K562 (cell line): Measurements from ENCODE around the gene IGF2BP3. TPM values are rescaled to one million over a fixed set of nuclear protein-coding genes. Genes with fewer than 3 reads are reported as not detected.

Experiments used
- BRD4 ChIP-seq: fragments of 200-600 bp; sonication (generic); IDR thresholded peaks from 2 replicates; pipeline ENCODE4 v1.6.1; 2017; ENCODE audit warnings: inconsistent platforms
- DNMT1 ChIP-seq: fragments of 450-650 bp; IDR thresholded peaks from 2 replicates; pipeline ENCODE4 v1.6.1; 2016; ENCODE audit warnings: antibody characterized with exemption, mild to moderate bottlenecking
- ETS1 ChIP-seq: conservative IDR thresholded peaks from 2 replicates; pipeline ENCODE4 v1.6.1; 2011; ENCODE audit warnings: low read depth, mild to moderate bottlenecking, low read length; ENCODE audit not compliant: control insufficient read depth
- HDAC1 ChIP-seq, 2 experiments: fragments of 450-650 bp; IDR thresholded peaks; 2 replicates each; pipeline ENCODE4 v1.6.1; 2016 to 2017; ENCODE audit warnings: inconsistent platforms in 1 of 2, mild to moderate bottlenecking in 1 of 2, moderate library complexity in 1 of 2
- LARP7 ChIP-seq: fragments of 450-650 bp; IDR thresholded peaks from 2 replicates; pipeline ENCODE4 v1.6.1; 2016
- MYNN ChIP-seq, 2 experiments: sonication (generic); formaldehyde crosslinking in 1 of 2; IDR thresholded peaks; 2 replicates each; pipeline versions ENCODE4 v1.5.0 to v1.6.1; 2016 to 2020; ENCODE audit warnings: antibody characterized with exemption in 1 of 2, missing genetic modification reagents in 1 of 2
- NCOA1 ChIP-seq: fragments of 450-650 bp; IDR thresholded peaks from 2 replicates; pipeline ENCODE4 v1.6.1; 2016; ENCODE audit warnings: low read depth
- NCOR1 ChIP-seq: fragments of 450-650 bp; IDR thresholded peaks from 2 replicates; pipeline ENCODE4 v1.6.1; 2016; ENCODE audit warnings: mild to moderate bottlenecking, moderate library complexity
- PHF8 ChIP-seq: fragments of 200-600 bp; sonication (generic); IDR thresholded peaks from 2 replicates; pipeline ENCODE4 v1.6.1; 2012; ENCODE audit warnings: mixed run types, mild to moderate bottlenecking, inconsistent platforms, low read length, moderate library complexity, borderline replicate concordance
- PML ChIP-seq: IDR thresholded peaks from 2 replicates; pipeline ENCODE4 v1.6.1; 2012; ENCODE audit warnings: low read length, inconsistent platforms
- POLR2AphosphoS5 ChIP-seq: IDR thresholded peaks from 2 replicates; pipeline ENCODE4 v1.6.1; 2011; ENCODE audit warnings: mild to moderate bottlenecking, low read depth, low read length, moderate library complexity; ENCODE audit not compliant: control insufficient read depth, insufficient read depth
- PRDM10 ChIP-seq: fragments of 450-650 bp; IDR thresholded peaks from 2 replicates; pipeline ENCODE4 v1.6.1; 2018; ENCODE audit not compliant: partially characterized antibody
- RBBP5 ChIP-seq: fragments of 200-600 bp; sonication (generic); IDR thresholded peaks from 2 replicates; pipeline ENCODE4 v1.6.1; 2012; ENCODE audit warnings: borderline replicate concordance, mild to moderate bottlenecking, low read length, control low read depth, inconsistent platforms; ENCODE audit not compliant: insufficient read depth, poor library complexity, severe bottlenecking
- VEZF1 ChIP-seq: fragments of 200-800 bp; sonication (Bioruptor generic); IDR thresholded peaks from 2 replicates; pipeline ENCODE4 v1.6.1; 2017; ENCODE audit warnings: missing genetic modification characterization, missing compliant biosample characterization
- ZBTB49 ChIP-seq: sonication (generic); formaldehyde crosslinking; IDR thresholded peaks from 2 replicates; pipeline ENCODE4 v1.8.0; 2022; ENCODE audit warnings: missing genetic modification reagents, mild to moderate bottlenecking, borderline replicate concordance
- ZNF197 ChIP-seq: fragments of 200-800 bp; sonication (Bioruptor generic); IDR thresholded peaks from 2 replicates; pipeline ENCODE4 v1.6.1; 2016; ENCODE audit warnings: low read depth, missing genetic modification characterization, missing compliant biosample characterization
- ZNF707 ChIP-seq: fragments of 250-450 bp; sonication (Bioruptor Pico); conservative IDR thresholded peaks from 2 replicates; pipeline ENCODE4 v1.8.0; 2022; ENCODE audit warnings: inconsistent platforms, mild to moderate bottlenecking, moderate library complexity
- polyA plus RNA-seq, 8 experiments: library from polyadenylated mRNA; depleted of rRNA in 4 of 8; stranded (reverse) in 5 of 8; unstranded in 3 of 8; fragments of >200 nt; fragmentation: Nextera tagmentation in 2 of 8; fragmentation: Illumina TruSeq in 1 of 8; extraction: Ambion mirVana in 2 of 8; extraction: Trizol in 1 of 8; gene quantifications; 2 replicates each; pipeline versions ENCODE4 v1.2.1 to v1.2.3, GENCODE V29; 2011 to 2014; ENCODE audit warnings: inconsistent platforms in 1 of 8, missing spikeins in 1 of 8
- total RNA-seq, 7 experiments: library from RNA; depleted of rRNA in 6 of 7; stranded (reverse); fragments of >200 nt in 6 of 7; fragmentation: Illumina TruSeq in 2 of 7; extraction: Trizol in 2 of 7; gene quantifications; 2 replicates each; pipeline versions ENCODE4 v1.2.1 to v1.2.3, GENCODE V29; 2011 to 2021; ENCODE audit warnings: low replicate concordance in 1 of 7

IGF2BP3 gene
- total and polyA plus RNA-seq, 9 of the 15 experiments (the other 6 are each of a cell fraction or from before 2014, with no cell fraction given) = 8.4 to 88.1 (median 61.2) TPM

GRCh38 chr7:23471106-23471859, 992 bp upstream of the IGF2BP3 start (continued):
- TF ChIP-seq RBBP5 (peak; percentile 57), ETS1 (peak; percentile 61), POLR2AphosphoS5 (peak; percentile 39; the same call in 1 of the 2 replicates), PML (peak; percentile 58), MYNN (IDR thresholded peaks at IDR 0.05) (0 out of 2 replicates have a peak, but pooled peaks have one; percentile 18), MYNN (CRISPR knock-in tag; IDR thresholded peaks at IDR 0.05) (no peak), VEZF1 (CRISPR knock-in tag) (peak; percentile 88), PHF8 (peak; percentile 18; the same call in 1 of the 2 replicates), NCOA1 (0 out of 2 replicates have a peak, but pooled peaks have one; percentile 19), BRD4 (no peak; the same call in 1 of the 2 replicates), NCOR1 (peak; percentile 60), LARP7 (0 out of 2 replicates have a peak, but pooled peaks have one; percentile 65), ZBTB49 (CRISPR knock-in tag) (no peak), DNMT1 (no peak), ZNF197 (CRISPR knock-in tag) (0 out of 2 replicates have a peak, but pooled peaks have one; percentile 25), PRDM10 (peak; percentile 4), ZNF707 (CRISPR knock-in tag) (no peak), HDAC1 (IDR thresholded peaks at IDR 0.05) (0 out of 4 replicates have a peak, but pooled peaks of 1 of the 2 experiments have one; percentile 43)
